CD8-positive, alpha-beta memory T cell (primary cell): ENCODE results near the gene FOS. TPM values are rescaled to one million over a fixed set of nuclear protein-coding genes. Genes with fewer than 3 reads are reported as not detected.
A peak's percentile ranks its signal among the peaks of the same experiment; 100 is the strongest.
"Not testable (repeated sequence)": the region's sequence is repeated elsewhere in the genome, so short reads cannot be mapped to it uniquely, and the experiment has no call there.

ENCODE experiments used
- CTCF ChIA-PET: fragments of 350-600 bp; sonication (Branson Sonifier 250); formaldehyde crosslinking; loops from one replicate; lab custom pipeline; 2021; ENCODE audit warnings: antibody characterized with exemption; lab: Charles Lee
- POLR2A ChIA-PET: fragments of 350-600 bp; sonication (Branson Sonifier 250); formaldehyde crosslinking; loops from one replicate; lab custom pipeline; 2021; ENCODE audit warnings: antibody characterized with exemption; lab: Charles Lee
- DNase-seq, 5 donors: peaks; one replicate each; pipeline versions ENCODE4 v3.0.0 to v3.0.0-alpha.2; 2020 to 2022; ENCODE audit warnings: mixed read lengths in 1 of 5
- H3K27ac ChIP-seq: one replicate; pipeline ENCODE4 v1.7.0; 2013; ENCODE audit warnings: low read depth, mild to moderate bottlenecking, low read length, moderate library complexity
- H3K27me3 ChIP-seq: 2 replicates; pipeline ENCODE4 v1.7.0; 2013; ENCODE audit warnings: low read length, mild to moderate bottlenecking; ENCODE audit not compliant: insufficient read depth, poor library complexity, severe bottlenecking
- H3K36me3 ChIP-seq: 2 replicates; pipeline ENCODE4 v1.7.0; 2013; ENCODE audit warnings: mild to moderate bottlenecking, low read length, moderate library complexity; ENCODE audit not compliant: insufficient read depth
- H3K4me1 ChIP-seq: 2 replicates; pipeline ENCODE4 v1.7.0; 2013; ENCODE audit warnings: mild to moderate bottlenecking, low read length, moderate library complexity; ENCODE audit not compliant: insufficient read depth
- H3K4me3 ChIP-seq: 2 replicates; pipeline ENCODE4 v1.7.0; 2013; ENCODE audit warnings: mild to moderate bottlenecking, low read length
- H3K9me3 ChIP-seq: 2 replicates; pipeline ENCODE4 v1.7.0; 2013; ENCODE audit warnings: mild to moderate bottlenecking, low read length
- H3K27ac Mint-ChIP-seq, 8 donors: one replicate each; pipeline ENCODE4 v1.8.0; 2020 to 2021; ENCODE audit warnings: mixed read lengths in 8 of 8, mild to moderate bottlenecking in 6 of 8, inconsistent platforms in 3 of 8, moderate library complexity in 3 of 8
- H3K27me3 Mint-ChIP-seq, 2 donors: one replicate each; pipeline ENCODE4 v1.8.0; 2020 to 2021; ENCODE audit warnings: mixed read lengths in 2 of 2, mild to moderate bottlenecking in 1 of 2, moderate library complexity in 1 of 2
- H3K36me3 Mint-ChIP-seq, 3 donors: one replicate each; pipeline ENCODE4 v1.8.0; 2020 to 2021; ENCODE audit warnings: mixed read lengths in 3 of 3, inconsistent platforms in 1 of 3, mild to moderate bottlenecking in 1 of 3
- H3K4me1 Mint-ChIP-seq, 3 donors: one replicate each; pipeline ENCODE4 v1.8.0; 2020 to 2021; ENCODE audit warnings: mixed read lengths in 3 of 3, inconsistent platforms in 1 of 3, mild to moderate bottlenecking in 1 of 3
- H3K4me3 Mint-ChIP-seq, 7 donors: one replicate each; pipeline ENCODE4 v1.8.0; 2020 to 2021; ENCODE audit warnings: mixed read lengths in 7 of 7, mild to moderate bottlenecking in 6 of 7, moderate library complexity in 4 of 7, inconsistent platforms in 2 of 7
- H3K9me3 Mint-ChIP-seq, 5 donors: one replicate each; pipeline ENCODE4 v1.8.0; 2020 to 2022; ENCODE audit warnings: mixed read lengths in 5 of 5, mild to moderate bottlenecking in 3 of 5, moderate library complexity in 2 of 5, inconsistent platforms in 1 of 5
- polyA plus RNA-seq: library from polyadenylated mRNA; unstranded; fragments of 300-500 nt; fragmentation: Illumina TruSeq; gene quantifications from one replicate; pipeline ENCODE4 v1.2.3, GENCODE V29; 2021
- total RNA-seq, 2 experiments: library from RNA; stranded (reverse); gene quantifications; one replicate each; pipeline ENCODE4 v1.2.3, GENCODE V29; 2021

Gene FOS
- total and polyA plus RNA-seq, 3 experiments from 2014 or later: 15.2 to 768 (median 16.8) TPM

DNA sequence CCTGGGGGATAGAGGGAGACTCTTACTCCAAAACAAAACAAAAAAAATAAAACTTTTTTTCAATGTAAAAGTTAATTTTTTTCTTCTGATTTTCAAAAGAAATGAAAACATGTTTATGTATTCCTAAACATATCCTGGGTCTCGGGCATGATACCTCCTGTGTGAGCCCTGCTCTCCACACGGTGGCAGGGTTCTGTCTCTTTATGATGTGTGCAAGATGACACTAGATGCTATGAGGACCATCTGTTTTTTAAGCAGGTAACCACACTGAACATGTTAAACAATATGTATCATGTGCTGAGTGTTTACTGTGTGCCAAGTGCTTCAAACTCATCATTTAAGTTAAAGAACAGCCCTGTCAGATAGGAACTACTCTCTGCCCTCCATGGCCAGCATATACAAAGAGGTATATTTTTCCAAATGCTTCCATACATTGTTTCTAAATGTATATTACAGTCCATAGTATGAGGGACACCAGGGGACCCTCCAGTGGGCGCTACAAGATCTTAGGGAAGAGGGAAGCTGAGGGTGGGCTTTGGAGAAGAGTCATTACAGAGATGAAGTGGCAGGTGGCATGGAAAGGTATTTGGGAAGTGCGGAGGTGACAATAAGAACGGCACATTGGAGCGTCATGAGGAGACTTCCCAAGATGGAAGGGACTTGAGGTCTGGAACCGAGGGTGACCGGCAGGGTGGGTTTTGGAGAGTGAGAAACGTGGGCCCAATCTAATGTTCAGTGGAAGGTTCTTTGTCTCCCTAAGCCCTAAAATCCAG lies 28.5 kb downstream of the FOS start:
- Mint-ChIP-seq H3K27ac (no peak overlapping the region), H3K27me3 (peaks cover 3 to 4% of the 10 kb centered on the region in 2 donors), H3K4me3 (no peak overlapping the region), H3K9me3 (no peaks in the 10 kb centered on the region), H3K4me1 (peaks cover 5 to 11% (median 8%) of the 10 kb centered on the region in 3 donors), H3K36me3 (no peaks in the 10 kb centered on the region)
- ChIA-PET CTCF (interaction anchor here (0.9 to 7.3 kb wide), 8 partner anchors 8 to 254 kb away, joined by 4 to 52 read pairs (median 12); no protein-coding TSS in a partner anchor), POLR2A (no interaction called here)
- Histone ChIP-seq H3K36me3 (no peaks in the 10 kb centered on the region), H3K27me3 (no peaks in the 10 kb centered on the region), H3K4me1 (peaks cover 6% of the 10 kb centered on the region), H3K4me3 (no peak overlapping the region), H3K9me3 (no peaks in the 10 kb centered on the region), H3K27ac (no peak overlapping the region)
- no peak for DNase-seq

DNA sequence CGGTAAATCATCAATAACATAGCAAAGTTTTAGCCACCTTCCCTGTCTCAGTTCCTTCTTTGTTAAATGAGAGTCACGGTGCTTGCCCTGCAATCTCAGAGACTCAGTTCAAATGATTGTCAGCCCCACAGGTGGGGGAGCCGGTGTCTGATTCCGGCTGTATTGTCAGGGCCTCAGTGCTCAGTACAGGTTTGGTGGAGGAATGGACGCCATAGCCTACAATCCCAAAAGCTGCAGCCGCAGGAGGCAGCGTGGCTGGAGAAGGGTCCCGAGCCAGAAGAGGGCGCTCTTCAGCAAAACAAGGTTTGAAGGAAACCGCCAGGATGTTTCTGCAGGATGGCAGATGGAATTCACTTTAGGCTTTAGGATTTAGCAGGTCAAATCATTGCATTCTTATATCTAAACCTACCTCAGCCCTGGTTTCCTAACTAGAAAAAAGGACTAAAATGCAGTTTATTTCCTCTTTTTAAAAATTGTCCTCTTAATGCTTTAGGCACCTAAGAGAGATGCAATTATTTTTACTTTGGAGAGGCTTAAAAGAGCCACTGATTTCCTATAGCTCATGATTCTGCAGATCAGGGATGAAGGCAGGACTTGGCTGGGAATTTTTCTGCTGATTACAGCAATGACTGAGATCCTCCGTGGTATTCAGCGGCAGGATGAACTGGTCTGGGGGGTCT lies 29.2 kb downstream of the FOS start:
- H3K4me3 Mint-ChIP-seq: no peak overlapping the region
- Histone ChIP-seq H3K4me1 (peaks cover 6% of the 10 kb centered on the region), H3K27me3 (no peaks in the 10 kb centered on the region), H3K4me3 (no peak overlapping the region), H3K9me3 (no peaks in the 10 kb centered on the region), H3K36me3 (no peaks in the 10 kb centered on the region), H3K27ac (no peak overlapping the region)
- peaks cover 3 to 4% of the 10 kb centered on the region in 2 donors for H3K27me3 Mint-ChIP-seq
- H3K9me3 Mint-ChIP-seq: no peaks in the 10 kb centered on the region
- ChIA-PET CTCF (interaction anchor here (0.9 to 7.3 kb wide), 13 partner anchors 9 to 269 kb away, joined by 3 to 52 read pairs (median 4); no protein-coding TSS in a partner anchor), POLR2A (no interaction called here)
- DNase-seq: peak; percentile 43 to 73 (median 60)
- no peak overlapping the region for H3K27ac Mint-ChIP-seq
- peaks cover 5 to 11% (median 8%) of the 10 kb centered on the region in 3 donors for H3K4me1 Mint-ChIP-seq
- no peaks in the 10 kb centered on the region for H3K36me3 Mint-ChIP-seq

DNA sequence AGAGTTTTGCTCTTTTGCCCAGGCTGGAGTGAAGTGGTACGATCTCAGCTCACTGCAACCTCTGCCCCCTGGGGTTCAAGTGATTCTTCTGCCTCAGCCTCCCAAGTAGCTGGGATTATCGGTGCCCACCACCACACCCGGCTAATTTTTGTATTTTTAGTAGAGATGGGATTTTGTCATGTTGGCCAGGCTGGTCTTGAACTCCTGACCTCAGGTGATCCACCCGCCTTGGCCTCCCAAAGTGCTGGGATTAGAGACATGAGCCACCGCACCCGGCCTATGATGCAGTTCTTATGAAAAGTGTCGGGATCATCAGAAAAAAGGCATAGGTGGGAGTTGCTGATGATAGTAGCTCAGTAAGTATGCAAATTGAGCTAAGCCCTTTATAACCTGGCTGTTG lies 30.4 kb downstream of the FOS start:
- H3K27ac ChIP-seq, H3K36me3 Mint-ChIP-seq, H3K27me3 Mint-ChIP-seq, H3K4me3 ChIP-seq, H3K36me3 ChIP-seq, H3K4me1 ChIP-seq, H3K4me1 Mint-ChIP-seq, H3K27ac Mint-ChIP-seq, DNase-seq, H3K9me3 ChIP-seq, H3K4me3 Mint-ChIP-seq, H3K27me3 ChIP-seq, H3K9me3 Mint-ChIP-seq: not testable (repeated sequence)
- ChIA-PET POLR2A (interaction anchor here (0.6 to 0.7 kb wide), 2 partner anchors 115 to 1443 kb away, joined by 3 to 8 read pairs; no protein-coding TSS in a partner anchor), CTCF (interaction anchor here (0.7 to 7.3 kb wide), 9 partner anchors 9 to 253 kb away, joined by 3 to 52 read pairs (median 7); no protein-coding TSS in a partner anchor)

DNA sequence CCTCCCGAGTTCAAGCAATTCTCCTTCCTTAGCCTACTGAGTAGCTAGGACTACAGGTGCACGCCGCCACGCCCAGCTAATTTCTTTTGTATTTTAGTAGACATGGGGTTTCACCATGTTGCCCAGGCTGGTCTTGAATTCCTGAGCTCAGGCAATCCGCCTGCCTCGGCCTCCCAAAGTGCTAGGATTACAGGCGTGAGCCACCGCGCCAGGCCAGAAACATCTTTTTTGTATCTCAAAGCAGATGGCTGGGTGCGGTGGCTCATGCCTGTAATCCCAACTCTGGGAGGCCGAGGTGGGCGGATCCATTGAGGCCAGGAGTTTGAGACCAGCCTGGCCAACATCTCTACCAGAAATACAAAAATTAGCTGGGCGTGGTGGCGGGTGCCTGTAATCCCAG lies 30.9 kb downstream of the FOS start:
- ChIA-PET POLR2A (interaction anchor here (0.6 to 0.7 kb wide), 2 partner anchors 116 to 1444 kb away, joined by 3 to 8 read pairs; no protein-coding TSS in a partner anchor), CTCF (interaction anchor here (0.7 to 7.3 kb wide), 7 partner anchors 9 to 252 kb away, joined by 3 to 52 read pairs (median 8); no protein-coding TSS in a partner anchor)
- H3K9me3 Mint-ChIP-seq, H3K36me3 Mint-ChIP-seq, H3K27me3 ChIP-seq, H3K27ac Mint-ChIP-seq, H3K4me3 Mint-ChIP-seq, H3K27me3 Mint-ChIP-seq, DNase-seq, H3K27ac ChIP-seq, H3K4me1 ChIP-seq, H3K36me3 ChIP-seq, H3K4me3 ChIP-seq, H3K9me3 ChIP-seq, H3K4me1 Mint-ChIP-seq: not testable (repeated sequence)

DNA sequence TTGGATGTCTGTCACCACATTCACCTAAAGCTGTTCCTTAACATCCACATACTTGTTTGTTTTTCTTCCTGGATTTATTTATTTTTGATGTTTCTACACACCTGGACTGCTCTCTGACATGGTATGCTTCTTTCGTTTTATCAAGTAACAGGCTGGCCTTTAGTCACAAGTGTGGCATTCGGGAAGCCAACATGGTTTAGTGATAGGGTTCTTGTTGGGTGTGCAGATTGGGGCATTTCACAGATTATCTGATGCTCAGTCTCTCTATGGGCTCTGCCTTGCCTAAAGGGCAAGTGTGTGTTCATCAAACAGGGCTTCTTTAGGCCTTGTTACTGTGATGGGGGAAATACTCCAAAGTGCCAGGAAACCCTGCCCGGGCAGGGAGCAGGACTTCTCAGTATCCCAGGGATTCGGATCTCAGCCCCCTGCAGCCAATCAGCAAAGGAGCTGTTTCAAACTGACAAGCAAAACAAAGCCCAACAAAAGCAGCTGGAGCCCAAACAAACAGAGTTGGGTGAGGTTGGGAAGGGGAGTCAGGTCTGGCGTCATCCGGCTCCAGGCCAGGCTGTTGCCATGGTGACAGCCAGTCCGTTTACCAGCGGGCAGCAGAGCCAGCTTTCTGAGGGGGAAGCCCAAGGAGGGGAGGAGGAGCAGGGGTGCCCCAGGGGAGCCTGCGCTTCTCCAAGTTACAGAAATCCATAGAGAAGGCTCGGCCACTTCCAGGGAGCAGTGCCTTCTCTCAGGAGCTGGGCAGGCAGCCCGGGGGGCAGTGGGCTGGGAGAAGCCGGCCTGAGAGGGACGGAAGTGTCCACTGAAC lies 31.9 kb downstream of the FOS start:
- CTCF ChIA-PET: interaction anchor here (1.4 to 7.3 kb wide), 4 partner anchors 12 to 251 kb away, joined by 3 to 52 read pairs (median 14); no protein-coding TSS in a partner anchor
- H3K27ac Mint-ChIP-seq: peak overlapping the region in 1 of 8 donors; percentile 58

DNA sequence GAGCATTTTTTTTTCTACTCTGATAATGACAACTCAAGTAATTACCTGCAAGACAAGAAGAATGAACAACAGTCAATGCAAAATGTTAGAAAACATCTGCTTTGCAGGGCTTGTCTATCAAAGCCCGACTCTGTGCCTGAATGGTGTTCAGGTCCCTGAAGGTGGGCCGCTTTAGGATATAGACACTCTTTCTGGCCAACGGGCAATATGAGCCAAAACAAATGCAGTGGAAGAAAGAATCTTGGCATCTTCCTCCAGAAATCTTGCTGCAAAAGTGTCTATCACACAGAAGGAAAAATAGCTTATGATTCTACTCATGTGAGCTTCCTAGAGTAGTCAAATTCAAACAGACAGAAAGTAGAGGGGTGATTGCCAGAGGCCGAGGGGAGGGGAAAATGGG lies 32.7 kb downstream of the FOS start:
- peaks cover 2 to 5% (median 3%) of the 10 kb centered on the region in 3 donors for H3K4me1 Mint-ChIP-seq
- H3K27me3 Mint-ChIP-seq: peaks cover 5% of the 10 kb centered on the region in 2 donors
- CTCF ChIA-PET: interaction anchor here (1.4 kb wide), 1 partner anchor 16 kb away, joined by 3 read pairs; no protein-coding TSS in a partner anchor

More for the DNA sequence above, 31.9 kb downstream of the FOS start:
- no peak overlapping the region for H3K27ac ChIP-seq
- Mint-ChIP-seq H3K4me1 (peaks cover 2 to 5% (median 3%) of the 10 kb centered on the region in 3 donors), H3K27me3 (peaks cover under 1 to 5% of the 10 kb centered on the region in 2 donors), H3K4me3 (no peak overlapping the region), H3K9me3 (no peaks in the 10 kb centered on the region), H3K36me3 (no peaks in the 10 kb centered on the region)
- POLR2A ChIA-PET: no interaction called here
- no peaks in the 10 kb centered on the region for H3K36me3 ChIP-seq
- peaks cover 6% of the 10 kb centered on the region for H3K4me1 ChIP-seq
- H3K9me3 ChIP-seq: no peaks in the 10 kb centered on the region
- no peak for DNase-seq
- H3K4me3 ChIP-seq: no peak overlapping the region
- no peaks in the 10 kb centered on the region for H3K27me3 ChIP-seq

DNA sequence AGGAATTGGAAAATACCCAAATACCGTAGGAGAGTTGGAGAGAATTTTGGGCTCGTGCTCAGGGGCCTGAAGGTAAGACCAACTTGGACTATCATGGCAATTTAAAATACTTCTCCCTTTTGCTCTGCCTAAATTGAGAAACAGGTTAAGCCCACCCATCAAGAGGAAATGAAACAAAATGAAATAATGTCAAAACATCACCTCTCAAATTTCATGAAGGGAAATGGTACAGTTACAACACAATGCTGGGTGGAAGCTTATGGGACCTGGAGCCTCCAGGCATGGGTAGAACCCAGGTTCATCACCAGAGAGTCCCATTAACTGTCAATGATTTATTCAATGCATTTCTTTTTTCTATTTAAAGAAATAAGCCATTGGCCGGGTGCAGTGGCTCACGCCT lies 33.7 kb downstream of the FOS start:
- H3K4me3 Mint-ChIP-seq: no peak overlapping the region
- no peaks in the 10 kb centered on the region for H3K9me3 Mint-ChIP-seq
- H3K4me3 ChIP-seq: no peak overlapping the region
- peaks cover 5 to 8% of the 10 kb centered on the region in 2 donors for H3K27me3 Mint-ChIP-seq
- DNase-seq: no peak
- peaks cover 6% of the 10 kb centered on the region for H3K4me1 ChIP-seq
- H3K27me3 ChIP-seq: no peaks in the 10 kb centered on the region
- no peaks in the 10 kb centered on the region for H3K9me3 ChIP-seq
- POLR2A ChIA-PET: no interaction called here
- no peak overlapping the region for H3K27ac ChIP-seq
- H3K27ac Mint-ChIP-seq: no peak overlapping the region
- H3K36me3 ChIP-seq: no peaks in the 10 kb centered on the region
- H3K36me3 Mint-ChIP-seq: no peaks in the 10 kb centered on the region
- peaks cover 2 to 3% (median 2%) of the 10 kb centered on the region in 3 donors for H3K4me1 Mint-ChIP-seq
- CTCF ChIA-PET: no interaction called here

More for the DNA sequence above, 32.7 kb downstream of the FOS start:
- Mint-ChIP-seq H3K36me3 (no peaks in the 10 kb centered on the region), H3K4me3 (no peak overlapping the region), H3K27ac (no peak overlapping the region), H3K9me3 (no peaks in the 10 kb centered on the region)
- Histone ChIP-seq H3K36me3 (no peaks in the 10 kb centered on the region), H3K9me3 (no peaks in the 10 kb centered on the region), H3K27me3 (no peaks in the 10 kb centered on the region), H3K4me3 (no peak overlapping the region), H3K27ac (no peak overlapping the region), H3K4me1 (peaks cover 6% of the 10 kb centered on the region)
- POLR2A ChIA-PET: no interaction called here
- DNase-seq: no peak
